OCI-LY7 (cell line): ENCODE data around the gene STAU1.

ENCODE experiments used
- EZH2phosphoT487 ChIP-seq: fragments of 200-600 bp; sonication (generic); IDR thresholded peaks from 2 replicates; pipeline ENCODE4 v1.6.1; 2018; ENCODE audit warnings: low read depth, borderline replicate concordance, mild to moderate bottlenecking, mixed run types, antibody characterized with exemption, low read length, moderate library complexity, mixed read lengths
- TF ChIP-seq, protein P1 (sequence below): fragments of 200-600 bp; sonication (generic); conservative IDR thresholded peaks from 2 replicates; pipeline ENCODE4 v1.5.1; 2014; ENCODE audit warnings: mild to moderate bottlenecking, antibody characterized with exemption, low read length, moderate library complexity, mixed read lengths

DNA sequence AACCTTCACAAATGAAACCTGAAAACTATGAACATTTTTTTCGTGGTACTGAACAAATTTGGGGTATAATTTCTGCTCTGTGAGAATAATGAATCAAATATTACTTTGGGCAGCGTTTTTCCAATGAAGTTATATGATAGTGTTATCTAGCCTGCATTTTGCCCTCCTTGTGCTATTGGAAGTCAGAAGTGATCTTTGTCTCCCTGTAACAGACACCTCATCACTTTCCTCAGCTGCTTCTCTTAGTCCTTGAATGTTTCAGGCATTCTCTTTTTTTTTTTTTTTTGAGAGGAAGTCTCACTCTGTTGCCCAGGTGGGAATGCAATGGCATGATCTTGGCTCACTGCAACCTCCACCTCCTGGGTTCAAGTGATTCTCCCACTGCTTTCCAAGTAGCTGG, 41.2 kb upstream of the STAU1 start:
- TF ChIP-seq, protein P1, sequence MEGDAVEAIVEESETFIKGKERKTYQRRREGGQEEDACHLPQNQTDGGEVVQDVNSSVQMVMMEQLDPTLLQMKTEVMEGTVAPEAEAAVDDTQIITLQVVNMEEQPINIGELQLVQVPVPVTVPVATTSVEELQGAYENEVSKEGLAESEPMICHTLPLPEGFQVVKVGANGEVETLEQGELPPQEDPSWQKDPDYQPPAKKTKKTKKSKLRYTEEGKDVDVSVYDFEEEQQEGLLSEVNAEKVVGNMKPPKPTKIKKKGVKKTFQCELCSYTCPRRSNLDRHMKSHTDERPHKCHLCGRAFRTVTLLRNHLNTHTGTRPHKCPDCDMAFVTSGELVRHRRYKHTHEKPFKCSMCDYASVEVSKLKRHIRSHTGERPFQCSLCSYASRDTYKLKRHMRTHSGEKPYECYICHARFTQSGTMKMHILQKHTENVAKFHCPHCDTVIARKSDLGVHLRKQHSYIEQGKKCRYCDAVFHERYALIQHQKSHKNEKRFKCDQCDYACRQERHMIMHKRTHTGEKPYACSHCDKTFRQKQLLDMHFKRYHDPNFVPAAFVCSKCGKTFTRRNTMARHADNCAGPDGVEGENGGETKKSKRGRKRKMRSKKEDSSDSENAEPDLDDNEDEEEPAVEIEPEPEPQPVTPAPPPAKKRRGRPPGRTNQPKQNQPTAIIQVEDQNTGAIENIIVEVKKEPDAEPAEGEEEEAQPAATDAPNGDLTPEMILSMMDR = no peak
- no peak for TF ChIP-seq EZH2phosphoT487
